Glutamatergic neuron (in vitro differentiated cells): ENCODE results near the gene UBXN4. TPM values are rescaled to one million over a fixed set of nuclear protein-coding genes. Genes with fewer than 3 reads are reported as not detected.

Source experiments
- DNase-seq: peaks from one replicate; pipeline ENCODE4 v3.0.0; 2022
- H3K27ac Mint-ChIP-seq: one replicate; pipeline ENCODE4 v1.8.0; 2020; ENCODE audit warnings: mild to moderate bottlenecking, mixed read lengths, inconsistent platforms; ENCODE audit not compliant: unreplicated experiment
- H3K27me3 Mint-ChIP-seq: one replicate; pipeline ENCODE4 v1.8.0; 2020; ENCODE audit warnings: mild to moderate bottlenecking, moderate library complexity, mixed read lengths, inconsistent platforms; ENCODE audit not compliant: unreplicated experiment
- H3K36me3 Mint-ChIP-seq: one replicate; pipeline ENCODE4 v1.8.0; 2020; ENCODE audit warnings: mild to moderate bottlenecking, mixed read lengths, inconsistent platforms; ENCODE audit not compliant: unreplicated experiment
- H3K4me1 Mint-ChIP-seq: one replicate; pipeline ENCODE4 v1.8.0; 2020; ENCODE audit warnings: mild to moderate bottlenecking, low read depth, mixed read lengths, inconsistent platforms; ENCODE audit not compliant: unreplicated experiment
- H3K4me3 Mint-ChIP-seq: one replicate; pipeline ENCODE4 v1.8.0; 2020; ENCODE audit warnings: mild to moderate bottlenecking, mixed read lengths, inconsistent platforms; ENCODE audit not compliant: unreplicated experiment
- H3K9me3 Mint-ChIP-seq: one replicate; pipeline ENCODE4 v1.8.0; 2020; ENCODE audit warnings: mild to moderate bottlenecking, moderate library complexity, mixed read lengths, inconsistent platforms; ENCODE audit not compliant: unreplicated experiment
- CTCF ChIP-seq: fragments of 200-600 bp; sonication (generic); IDR thresholded peaks from one replicate; pipeline ENCODE4 v1.5.0; 2021; ENCODE audit not compliant: partially characterized antibody, unreplicated experiment
- total RNA-seq: library from RNA; stranded (reverse); fragmentation: NEBNext Ultra II Directional; extraction: Animal tissue kit (Norgen Biotek cat#: 25700); gene quantifications from one replicate; pipeline ENCODE4 v1.2.1, GENCODE V29; 2021; ENCODE audit not compliant: unreplicated experiment

Gene UBXN4
- total RNA-seq, 1 donor from 2014 or later = 134 TPM

- TF ChIP-seq CTCF = no peak
- Mint-ChIP-seq H3K4me3 (no peak overlapping the region), H3K4me1 (peaks cover 5% of the 10 kb centered on the region), H3K27me3 (no peaks in the 10 kb centered on the region), H3K36me3 (peaks cover 11% of the 10 kb centered on the region), H3K9me3 (peaks cover 1% of the 10 kb centered on the region), H3K27ac (no peak overlapping the region)
- no peak for DNase-seq
Observed at GRCh38 chr2:135756692-135757091, 15.0 kb downstream of the UBXN4 start.

- Mint-ChIP-seq H3K36me3 (peaks cover 5% of the 10 kb centered on the region), H3K4me1 (peaks cover 8% of the 10 kb centered on the region), H3K27me3 (no peaks in the 10 kb centered on the region), H3K9me3 (no peaks in the 10 kb centered on the region), H3K27ac (no peak overlapping the region), H3K4me3 (no peak overlapping the region)
- no peak for DNase-seq
- TF ChIP-seq CTCF = no peak
Observed at GRCh38 chr2:135762022-135762421, 20.4 kb downstream of the UBXN4 start.

- H3K4me3 Mint-ChIP-seq = no peak overlapping the region
- no peaks in the 10 kb centered on the region for H3K27me3 Mint-ChIP-seq
- H3K4me1 Mint-ChIP-seq = peaks cover 8% of the 10 kb centered on the region
- no peak for TF ChIP-seq CTCF
- peaks cover 4% of the 10 kb centered on the region for H3K36me3 Mint-ChIP-seq
- DNase-seq = no peak
- H3K9me3 Mint-ChIP-seq = no peaks in the 10 kb centered on the region
- no peak overlapping the region for H3K27ac Mint-ChIP-seq
Observed at GRCh38 chr2:135762530-135762929, 20.9 kb downstream of the UBXN4 start.

- no peaks in the 10 kb centered on the region for H3K27me3 Mint-ChIP-seq
- H3K4me3 Mint-ChIP-seq = no peak overlapping the region
- H3K27ac Mint-ChIP-seq = no peak overlapping the region
- TF ChIP-seq CTCF = no peak
- H3K36me3 Mint-ChIP-seq = no peaks in the 10 kb centered on the region
- DNase-seq = no peak
- no peaks in the 10 kb centered on the region for H3K9me3 Mint-ChIP-seq
- H3K4me1 Mint-ChIP-seq = no peaks in the 10 kb centered on the region
Observed at GRCh38 chr2:135768863-135769262, 27.2 kb downstream of the UBXN4 start.

GRCh38 chr2:135773319-135773718 lies 31.7 kb downstream of the UBXN4 start:
- no peaks in the 10 kb centered on the region for H3K27me3 Mint-ChIP-seq
- no peak for DNase-seq
- no peaks in the 10 kb centered on the region for H3K9me3 Mint-ChIP-seq
- H3K36me3 Mint-ChIP-seq = no peaks in the 10 kb centered on the region
- no peak overlapping the region for H3K4me3 Mint-ChIP-seq
- no peak for TF ChIP-seq CTCF
- H3K27ac Mint-ChIP-seq = no peak overlapping the region
- no peaks in the 10 kb centered on the region for H3K4me1 Mint-ChIP-seq
